ENCODE data around the gene PRR7.

PRR7 gene

DNA sequence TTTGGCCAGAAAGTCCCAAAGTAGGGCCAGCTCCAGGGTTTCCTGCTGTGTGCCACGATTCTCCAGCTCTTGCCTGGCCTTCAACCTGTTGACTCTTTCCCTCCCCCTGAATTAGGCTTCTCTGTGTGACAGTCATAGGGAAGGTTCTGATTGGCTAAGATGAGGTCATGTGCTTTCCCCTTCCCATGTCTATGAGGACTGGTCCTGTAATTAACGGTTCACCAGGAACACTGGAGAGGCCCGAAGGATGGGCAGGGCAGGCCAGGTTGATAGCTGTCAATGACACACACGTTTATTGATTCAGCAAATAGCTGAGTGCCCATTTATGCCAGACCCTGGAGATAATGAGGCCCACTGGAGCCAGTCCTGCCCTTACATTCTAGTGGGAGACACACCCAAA lies 9.0 kb upstream of the PRR7 start:
- DNase-seq: no peak

GRCh38 chr5:177438468-177438867 lies 8.1 kb upstream of the PRR7 start:
- DNase-seq: no peak

- no peak for DNase-seq
These were observed 7.0 kb upstream of the PRR7 start for GRCh38 chr5:177439518-177440053.

GRCh38 chr5:177440211-177440989 lies 6.2 kb upstream of the PRR7 start:
- no peak for DNase-seq

- DNase-seq: no peak
These were observed 5.4 kb upstream of the PRR7 start for GRCh38 chr5:177440990-177441780.

DNA sequence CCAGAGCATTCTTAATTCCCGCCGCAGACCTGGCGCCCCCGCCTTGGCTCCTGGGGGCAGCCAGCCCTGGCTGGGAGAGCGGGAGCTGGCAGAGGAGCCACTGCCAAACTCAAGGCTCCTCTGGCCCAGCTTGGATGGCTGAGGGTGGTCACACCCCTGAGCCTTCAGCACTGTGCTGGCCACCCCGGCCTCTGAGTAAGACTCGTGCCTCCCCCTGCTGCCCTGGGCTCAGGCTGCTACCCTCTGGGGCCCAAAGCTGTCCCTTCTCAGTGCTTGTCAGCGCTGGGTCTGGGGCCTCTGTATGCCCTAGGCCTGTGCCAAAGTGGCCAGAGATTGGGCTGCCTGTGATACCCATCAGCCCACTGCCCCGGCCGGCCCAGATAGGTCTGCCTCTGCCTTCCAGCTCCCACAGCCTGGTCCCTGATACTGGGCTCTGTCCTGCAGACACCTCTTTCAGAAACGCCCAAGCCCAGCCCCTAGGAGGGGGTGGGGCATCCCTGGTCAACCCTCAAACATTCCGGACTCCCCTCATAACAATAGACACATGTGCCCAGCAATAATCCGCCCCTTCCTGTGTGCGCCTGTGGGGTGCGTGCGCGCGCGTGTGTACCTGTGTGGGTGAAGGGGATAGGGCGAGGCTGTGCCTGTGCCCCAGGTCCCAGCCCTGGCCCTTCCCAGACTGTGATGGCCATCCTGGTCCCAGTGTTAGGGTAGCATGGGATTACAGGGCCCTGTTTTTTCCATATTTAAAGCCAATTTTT lies 4.4 kb upstream of the PRR7 start:
- DNase-seq: no peak

- no peak for DNase-seq
These were observed 3.2 kb upstream of the PRR7 start for GRCh38 chr5:177443144-177443983.

GRCh38 chr5:177444106-177445051 lies 2.2 kb upstream of the PRR7 start:
- DNase-seq: no peak

GRCh38 chr5:177445052-177445916 lies 1.3 kb upstream of the PRR7 start:
- no peak for DNase-seq

DNA sequence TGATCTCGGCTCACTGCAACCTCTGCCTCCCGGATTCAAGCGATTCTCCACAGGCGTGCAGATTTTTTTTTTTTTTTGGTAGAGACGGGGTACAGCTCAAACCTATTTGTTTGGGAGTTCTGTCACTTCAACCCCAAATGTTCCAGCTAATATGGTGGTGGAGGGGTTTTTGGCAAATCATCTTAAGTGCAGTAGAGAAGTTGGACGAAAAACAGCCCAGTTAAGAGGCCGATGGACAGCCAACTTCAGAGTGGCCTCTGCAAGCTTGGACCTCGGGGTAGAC lies 756 bp upstream of the PRR7 start:
- DNase-seq: no peak

DNA sequence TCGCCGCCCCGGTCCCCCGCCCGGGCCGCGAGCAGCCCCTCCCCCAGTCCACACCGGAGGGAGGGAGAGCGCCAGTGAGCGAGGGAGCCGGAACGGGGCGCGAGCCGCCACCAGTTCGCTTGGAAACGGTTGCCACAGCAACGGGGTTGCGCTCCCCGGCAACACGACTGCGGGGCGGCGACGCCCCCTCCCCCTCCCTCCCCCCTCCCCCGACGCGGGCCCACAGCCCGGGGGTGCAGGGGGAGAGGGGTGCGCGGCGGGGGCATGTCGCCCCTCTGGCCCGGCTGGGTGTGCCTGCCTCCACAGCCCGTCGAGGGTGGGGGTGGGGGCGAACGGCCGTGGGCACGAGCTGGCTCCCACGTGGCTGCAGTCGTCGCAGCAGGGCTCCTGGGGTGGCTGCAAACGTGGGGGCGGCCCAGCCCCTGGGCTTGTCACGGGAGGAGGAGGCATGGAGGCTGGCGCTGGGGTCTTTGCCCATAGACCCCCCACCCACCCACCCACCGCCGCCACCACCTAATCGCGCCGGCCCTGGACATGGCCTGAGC lies 524 bp downstream of the PRR7 start:
- peak; percentile 60 for DNase-seq

GRCh38 chr5:177447611-177448243 lies 1.1 kb downstream of the PRR7 start:
- DNase-seq: peak; percentile 47

DNA sequence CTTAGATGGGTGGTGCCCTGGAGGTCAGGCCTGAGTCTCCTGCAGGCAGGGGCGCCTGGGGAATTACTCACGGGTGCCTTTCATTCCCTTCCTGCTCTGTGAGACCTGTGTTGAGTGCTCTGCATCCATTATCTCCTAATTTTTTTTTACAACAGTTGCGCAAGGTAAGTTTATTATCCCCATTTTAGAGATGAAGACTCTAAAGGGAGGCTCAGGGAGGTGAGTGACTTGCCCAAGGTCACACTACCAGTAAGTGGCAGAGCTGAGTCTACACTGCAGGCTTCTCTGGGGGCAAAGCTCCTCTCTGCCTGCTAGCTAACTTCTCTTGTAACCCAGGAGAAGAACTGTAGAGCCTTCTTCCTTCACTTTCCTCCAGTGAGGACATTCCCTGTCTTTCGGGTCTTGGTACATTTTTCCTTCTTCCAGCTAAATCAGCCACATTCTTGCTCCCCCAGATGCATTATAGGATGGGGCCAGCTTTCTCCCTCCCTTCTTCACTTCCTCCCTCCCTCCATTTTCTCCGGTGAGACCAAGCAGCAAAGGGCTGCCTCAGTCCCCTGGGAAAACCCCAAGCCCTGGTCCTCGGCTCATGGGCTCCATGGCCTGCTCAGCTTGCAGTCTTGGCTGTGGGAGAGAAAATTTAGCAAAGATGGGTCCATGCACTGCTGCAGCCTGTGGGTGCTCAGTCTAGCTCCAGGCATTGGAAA lies 1.8 kb downstream of the PRR7 start:
- DNase-seq: no peak

GRCh38 chr5:177449140-177450061 lies 2.8 kb downstream of the PRR7 start:
- DNase-seq: no peak

GRCh38 chr5:177450667-177451424 lies 4.2 kb downstream of the PRR7 start:
- DNase-seq: no peak

DNA sequence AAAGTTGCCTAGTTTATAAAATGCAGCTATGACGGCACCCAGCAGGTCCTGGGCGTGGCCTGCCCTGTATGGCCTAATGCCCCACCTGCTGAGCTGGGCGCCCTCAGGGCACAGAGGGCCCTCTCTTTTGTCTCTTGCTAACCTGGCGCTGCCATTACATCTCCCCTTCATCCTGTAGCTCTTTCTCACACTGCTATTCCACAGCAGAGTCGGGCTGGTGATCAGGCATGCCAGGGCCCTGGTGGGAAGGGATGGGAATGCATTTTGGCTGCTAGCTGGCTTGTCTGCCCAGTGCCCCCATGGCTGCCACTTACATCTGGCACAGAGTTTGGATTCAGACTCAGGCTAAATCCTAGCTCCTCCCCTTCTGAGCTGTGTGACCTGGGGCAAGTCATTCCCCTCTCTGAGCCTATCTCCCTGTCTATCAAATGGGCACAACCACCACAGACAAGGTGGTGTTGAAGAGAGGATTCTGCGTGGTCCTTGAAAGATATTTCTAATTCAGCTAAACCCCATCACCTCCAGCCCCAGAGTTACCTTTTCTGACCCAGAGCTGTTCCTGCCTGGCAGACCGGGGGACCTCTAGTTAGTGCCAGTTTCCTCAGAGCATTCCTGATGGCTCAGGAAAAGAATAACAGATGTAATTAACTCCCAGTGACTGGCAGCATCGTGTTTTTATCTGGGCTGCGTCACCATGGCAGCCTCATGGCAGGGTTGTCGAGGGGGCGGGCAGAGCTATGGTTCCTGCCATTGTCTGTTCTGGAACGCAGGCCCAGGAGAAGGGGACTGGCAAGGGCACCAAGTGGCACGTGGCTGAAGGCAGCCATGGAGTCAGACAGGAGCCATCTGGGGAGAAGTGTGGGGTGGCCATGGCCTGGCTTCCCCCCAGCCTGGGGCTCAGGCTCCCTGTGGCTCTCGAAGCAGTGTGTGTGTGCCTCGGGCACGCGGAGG lies 6.3 kb downstream of the PRR7 start:
- no peak for DNase-seq
